GM12878 (cell line): Measurements from ENCODE around the gene IL17RB. TPM values are rescaled to one million over a fixed set of nuclear protein-coding genes. Genes with fewer than 3 reads are reported as not detected.

Experiments used
- ATAC-seq: fragments of 200-7000 bp; cut with Tn5 transposase; 3 replicates; pipeline ENCODE4 v1.9.1; 2020; ENCODE audit warnings: mild to moderate bottlenecking, moderate library complexity
- BruUV-seq: library from RNA; stranded (reverse); fragments of 400-500 nt; replicated peaks from 2 replicates; lab custom pipeline; 2021; lab: Mats Ljungman, UMichigan
- CTCF ChIA-PET: fragments of 300-600 bp; sonication (Branson Sonifier 250); formaldehyde crosslinking; extraction: SDS; loops from one replicate; lab custom pipeline; 2021; ENCODE audit warnings: inconsistent platforms; lab: Yijun Ruan, JAX
- POLR2A ChIA-PET: fragments of 350-600 bp; formaldehyde crosslinking; extraction: SDS; loops from one replicate; lab custom pipeline; 2021; ENCODE audit warnings: inconsistent platforms; lab: Charles Lee
- RAD21 ChIA-PET: fragments of 300-600 bp; sonication (Branson Sonifier 250); formaldehyde crosslinking; loops from one replicate; lab custom pipeline; 2023; ENCODE audit warnings: antibody characterized with exemption; ENCODE audit not compliant: unreplicated experiment; lab: Charles Lee
- SMC1A ChIA-PET: fragments of 300-600 bp; sonication (Branson Sonifier 250); formaldehyde crosslinking; loops from one replicate; lab custom pipeline; 2023; ENCODE audit not compliant: unreplicated experiment, uncharacterized antibody; lab: Charles Lee
- DNase-seq: peaks from one replicate; pipeline ENCODE4 v3.0.0-alpha.2; 2011; ENCODE audit warnings: low read depth, low spot score
- FAIRE-seq: peaks from 3 replicates; lab custom pipeline; 2011; peaks lifted over from hg19 to GRCh38; lab: Jason Lieb, UNC
- H2AFZ ChIP-seq: 2 replicates; pipeline ENCODE4 v1.6.0; 2011; ENCODE audit warnings: low read depth, low read length, control low read depth; ENCODE audit not compliant: control insufficient read depth
- H3K27ac ChIP-seq: 2 replicates; pipeline ENCODE4 v1.5.1; 2011; ENCODE audit warnings: control low read depth; ENCODE audit not compliant: control insufficient read depth, insufficient read depth
- H3K27me3 ChIP-seq, 2 experiments: replicated peaks in 1 of 2; 2 replicates each; pipeline versions ENCODE4 v1.6.0 to v1.6.1; 2011; ENCODE audit warnings: low read length in 1 of 2; ENCODE audit not compliant: control insufficient read depth in 2 of 2, insufficient read depth in 2 of 2
- H3K36me3 ChIP-seq, 2 experiments: 2 replicates each; pipeline ENCODE4 v1.5.1; 2011; ENCODE audit warnings: low read length in 1 of 2; ENCODE audit not compliant: control insufficient read depth in 2 of 2, insufficient read depth in 2 of 2
- H3K4me1 ChIP-seq: 2 replicates; pipeline ENCODE4 v1.6.1; 2011; ENCODE audit warnings: mild to moderate bottlenecking, low read length, moderate library complexity, mixed read lengths; ENCODE audit not compliant: control insufficient read depth, insufficient read depth
- H3K4me2 ChIP-seq: 2 replicates; pipeline ENCODE4 v1.6.0; 2011; ENCODE audit warnings: control low read depth; ENCODE audit not compliant: control insufficient read depth, insufficient read depth
- H3K4me3 ChIP-seq: fragments of 200-600 bp; sonication (generic); 2 replicates; pipeline ENCODE4 v1.5.1; 2016
- H3K79me2 ChIP-seq: 2 replicates; pipeline ENCODE4 v1.6.0; 2011; ENCODE audit warnings: low read length; ENCODE audit not compliant: control insufficient read depth, insufficient read depth
- H3K9ac ChIP-seq: 2 replicates; pipeline ENCODE4 v1.8.0; 2011; ENCODE audit warnings: low read length, control low read depth, mixed read lengths; ENCODE audit not compliant: control insufficient read depth, insufficient read depth
- H3K9me3 ChIP-seq: replicated peaks from 3 replicates; pipeline ENCODE4 v1.5.1; 2011; ENCODE audit warnings: mild to moderate bottlenecking, low read length; ENCODE audit not compliant: control insufficient read depth, insufficient read depth
- H4K20me1 ChIP-seq: 2 replicates; pipeline ENCODE4 v1.6.0; 2011; ENCODE audit not compliant: control insufficient read depth, insufficient read depth
- BACH1 ChIP-seq: fragments of 450-650 bp; IDR thresholded peaks from 2 replicates; pipeline ENCODE4 v1.6.1; 2017; ENCODE audit warnings: mild to moderate bottlenecking, borderline replicate concordance
- CREB1 ChIP-seq: IDR thresholded peaks from 2 replicates; pipeline ENCODE4 v1.6.1; 2012; ENCODE audit warnings: low read depth, mild to moderate bottlenecking, inconsistent platforms
- FOS ChIP-seq: IDR thresholded peaks from 3 replicates; pipeline ENCODE4 v1.6.1; 2011; ENCODE audit warnings: borderline replicate concordance; ENCODE audit not compliant: insufficient read length; ENCODE audit errors: extremely low read depth
- GABPA ChIP-seq: IDR thresholded peaks from 2 replicates; pipeline ENCODE4 v1.6.1; 2014; ENCODE audit warnings: antibody characterized with exemption, low read depth, mild to moderate bottlenecking, inconsistent platforms
- HCFC1 ChIP-seq: fragments of 150-350 bp; IDR thresholded peaks from 2 replicates; pipeline ENCODE4 v1.6.1; 2014; ENCODE audit warnings: low read length
- NFYB ChIP-seq: IDR thresholded peaks from 2 replicates; pipeline ENCODE4 v1.6.1; 2011; ENCODE audit warnings: low read depth, mild to moderate bottlenecking, low read length, improper control_type of control experiment, moderate library complexity; ENCODE audit not compliant: insufficient read depth
- SMARCA5 ChIP-seq: fragments of 450-650 bp; IDR thresholded peaks from 2 replicates; pipeline ENCODE4 v1.6.1; 2017; ENCODE audit warnings: mild to moderate bottlenecking
- SREBF1 ChIP-seq: IDR thresholded peaks from 2 replicates; pipeline ENCODE4 v1.6.1; 2012; ENCODE audit warnings: mild to moderate bottlenecking, low read length
- WRNIP1 ChIP-seq: IDR thresholded peaks from 2 replicates; pipeline ENCODE4 v1.6.1; 2011; ENCODE audit warnings: low read depth, low read length, improper control_type of control experiment, borderline replicate concordance
- ZSCAN29 ChIP-seq: fragments of 450-650 bp; IDR thresholded peaks from 2 replicates; pipeline ENCODE4 v1.6.1; 2017; ENCODE audit warnings: mild to moderate bottlenecking, moderate library complexity
- WGBS: methylation state at CpG from one replicate; pipeline ENCODE4 v1.1.6; 2016; ENCODE audit warnings: low lambda C conversion rate; ENCODE audit not compliant: insufficient replicate concordance, insufficient coverage; ENCODE audit errors: missing lambda C conversion rate; 5-methylcytosine and 5-hydroxymethylcytosine counted together
- in situ Hi-C: fragments of 300-500 bp; cut with MboI; formaldehyde crosslinking; loops from 9 replicates; pipeline ENCODE4 v1.14.3; 2018; ENCODE audit warnings: mixed read lengths
- intact Hi-C: fragments of 100-400 bp; cut with micrococcal nuclease; formaldehyde crosslinking; loops from one replicate; pipeline ENCODE4 v1.14.2; 2022; ENCODE audit not compliant: unreplicated experiment
- polyA plus RNA-seq, 11 experiments: library from polyadenylated mRNA; depleted of rRNA in 4 of 11; unstranded in 6 of 11; stranded (reverse) in 5 of 11; fragments of >200 nt; fragmentation: Nextera tagmentation in 4 of 11; fragmentation: Illumina TruSeq in 1 of 11; extraction: Ambion mirVana in 4 of 11; extraction: Trizol in 1 of 11; gene quantifications; 1 replicate in 1 of 11; 2 replicates in 10 of 11; pipeline versions ENCODE4 v1.2.1 to v1.2.3, GENCODE V29; 2011 to 2016; ENCODE audit warnings: inconsistent platforms in 2 of 11, missing spikeins in 2 of 11, low read depth in 1 of 11
- total RNA-seq, 4 experiments: library from RNA; depleted of rRNA in 3 of 4; stranded (reverse); fragments of >200 nt in 3 of 4; fragmentation: Illumina TruSeq in 1 of 4; extraction: Trizol in 1 of 4; gene quantifications; 2 replicates each; pipeline versions ENCODE4 v1.2.1 to v1.2.3, GENCODE V29; 2013 to 2021
- TF ChIP-seq, protein P1 (sequence below): fragments of 450-650 bp; IDR thresholded peaks from 2 replicates; pipeline ENCODE4 v1.6.1; 2016; ENCODE audit warnings: mild to moderate bottlenecking, moderate library complexity, borderline replicate concordance
- TF ChIP-seq, protein P2 (sequence below): fragments of 450-650 bp; formaldehyde crosslinking; IDR thresholded peaks from 2 replicates; pipeline ENCODE4 v1.4.0; 2022; ENCODE audit warnings: mild to moderate bottlenecking, moderate library complexity
- TF ChIP-seq, protein P3 (sequence below): fragments of 450-650 bp; formaldehyde crosslinking; IDR thresholded peaks from 2 replicates; pipeline ENCODE4 v1.5.0; 2022; ENCODE audit warnings: mild to moderate bottlenecking, missing genetic modification characterization

IL17RB gene
- total and polyA plus RNA-seq, 10 of the 15 experiments (the other 5 are each of a cell fraction or from before 2014, with no cell fraction given) = 1.9 to 17.2 (median 2.9) TPM

DNA sequence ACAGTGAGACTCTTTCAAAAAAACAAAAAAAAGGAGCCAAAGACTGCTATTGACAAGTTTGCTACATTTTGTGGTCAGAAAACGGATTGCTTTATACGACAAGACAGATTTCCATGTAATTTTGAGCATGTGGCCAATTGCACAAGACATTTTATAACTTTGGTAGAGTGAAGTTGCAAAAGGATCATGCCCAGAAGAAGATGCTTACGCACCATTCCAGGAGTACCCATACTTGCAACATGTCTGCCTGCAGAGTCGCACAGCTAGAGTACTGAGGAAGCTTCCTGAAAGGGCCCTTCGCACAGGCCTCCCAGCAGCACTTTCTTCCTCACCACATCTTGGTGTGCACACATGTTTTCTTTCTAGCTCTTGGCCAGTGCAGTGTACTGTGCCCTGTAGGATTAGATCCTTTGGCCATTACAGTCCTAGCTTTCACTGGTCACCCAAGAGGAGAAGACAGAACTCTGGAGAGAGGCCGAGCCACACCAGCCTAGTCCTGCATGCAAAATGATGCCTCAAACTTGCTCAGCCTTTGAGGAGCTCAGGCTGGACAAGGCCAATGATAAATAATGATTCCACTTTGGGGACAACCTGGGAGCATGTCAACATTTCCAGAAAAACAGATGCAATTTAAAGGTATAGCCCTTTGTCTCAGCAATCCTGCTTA is 11.8 kb upstream of the IL17RB start:
- H3K4me2 ChIP-seq = no peak overlapping the region
- H3K27ac ChIP-seq = no peak overlapping the region
- in situ Hi-C loops (no loop called here), intact Hi-C loops (no loop called here)
- ATAC-seq (no peak), FAIRE-seq (no peak), DNase-seq (no peak)
- no peaks in the 10 kb centered on the region for H4K20me1 ChIP-seq
- H3K36me3 ChIP-seq = no peaks in the 10 kb centered on the region
- ChIA-PET POLR2A (no interaction called here), CTCF (interaction anchor here (0.9 to 1.9 kb wide), 2 partner anchors 9 to 27 kb away, joined by 3 to 5 read pairs; no protein-coding TSS in a partner anchor), RAD21 (no interaction called here), SMC1A (interaction anchor here (1.0 kb wide), 1 partner anchor 86 kb away, joined by 3 read pairs; no protein-coding TSS in a partner anchor)
- BruUV-seq = no TSS peak
- H3K9me3 ChIP-seq = no peaks in the 10 kb centered on the region
- 58% methylated on average over 6 of the region's 6 CpGs for WGBS
- no peaks in the 10 kb centered on the region for H3K27me3 ChIP-seq
- no peaks in the 10 kb centered on the region for H3K79me2 ChIP-seq
- H2AFZ ChIP-seq = no peak overlapping the region
- H3K4me1 ChIP-seq = no peaks in the 10 kb centered on the region
- H3K4me3 ChIP-seq = no peak overlapping the region
- H3K9ac ChIP-seq = no peak overlapping the region
- no peak for TF ChIP-seq CREB1
- TF ChIP-seq GABPA = no peak
- TF ChIP-seq WRNIP1 = no peak
- TF ChIP-seq BACH1 = no peak
- TF ChIP-seq, protein P1, sequence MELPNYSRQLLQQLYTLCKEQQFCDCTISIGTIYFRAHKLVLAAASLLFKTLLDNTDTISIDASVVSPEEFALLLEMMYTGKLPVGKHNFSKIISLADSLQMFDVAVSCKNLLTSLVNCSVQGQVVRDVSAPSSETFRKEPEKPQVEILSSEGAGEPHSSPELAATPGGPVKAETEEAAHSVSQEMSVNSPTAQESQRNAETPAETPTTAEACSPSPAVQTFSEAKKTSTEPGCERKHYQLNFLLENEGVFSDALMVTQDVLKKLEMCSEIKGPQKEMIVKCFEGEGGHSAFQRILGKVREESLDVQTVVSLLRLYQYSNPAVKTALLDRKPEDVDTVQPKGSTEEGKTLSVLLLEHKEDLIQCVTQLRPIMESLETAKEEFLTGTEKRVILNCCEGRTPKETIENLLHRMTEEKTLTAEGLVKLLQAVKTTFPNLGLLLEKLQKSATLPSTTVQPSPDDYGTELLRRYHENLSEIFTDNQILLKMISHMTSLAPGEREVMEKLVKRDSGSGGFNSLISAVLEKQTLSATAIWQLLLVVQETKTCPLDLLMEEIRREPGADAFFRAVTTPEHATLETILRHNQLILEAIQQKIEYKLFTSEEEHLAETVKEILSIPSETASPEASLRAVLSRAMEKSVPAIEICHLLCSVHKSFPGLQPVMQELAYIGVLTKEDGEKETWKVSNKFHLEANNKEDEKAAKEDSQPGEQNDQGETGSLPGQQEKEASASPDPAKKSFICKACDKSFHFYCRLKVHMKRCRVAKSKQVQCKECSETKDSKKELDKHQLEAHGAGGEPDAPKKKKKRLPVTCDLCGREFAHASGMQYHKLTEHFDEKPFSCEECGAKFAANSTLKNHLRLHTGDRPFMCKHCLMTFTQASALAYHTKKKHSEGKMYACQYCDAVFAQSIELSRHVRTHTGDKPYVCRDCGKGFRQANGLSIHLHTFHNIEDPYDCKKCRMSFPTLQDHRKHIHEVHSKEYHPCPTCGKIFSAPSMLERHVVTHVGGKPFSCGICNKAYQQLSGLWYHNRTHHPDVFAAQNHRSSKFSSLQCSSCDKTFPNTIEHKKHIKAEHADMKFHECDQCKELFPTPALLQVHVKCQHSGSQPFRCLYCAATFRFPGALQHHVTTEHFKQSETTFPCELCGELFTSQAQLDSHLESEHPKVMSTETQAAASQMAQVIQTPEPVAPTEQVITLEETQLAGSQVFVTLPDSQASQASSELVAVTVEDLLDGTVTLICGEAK = no peak
- no peak for TF ChIP-seq SMARCA5
- TF ChIP-seq, protein P2, sequence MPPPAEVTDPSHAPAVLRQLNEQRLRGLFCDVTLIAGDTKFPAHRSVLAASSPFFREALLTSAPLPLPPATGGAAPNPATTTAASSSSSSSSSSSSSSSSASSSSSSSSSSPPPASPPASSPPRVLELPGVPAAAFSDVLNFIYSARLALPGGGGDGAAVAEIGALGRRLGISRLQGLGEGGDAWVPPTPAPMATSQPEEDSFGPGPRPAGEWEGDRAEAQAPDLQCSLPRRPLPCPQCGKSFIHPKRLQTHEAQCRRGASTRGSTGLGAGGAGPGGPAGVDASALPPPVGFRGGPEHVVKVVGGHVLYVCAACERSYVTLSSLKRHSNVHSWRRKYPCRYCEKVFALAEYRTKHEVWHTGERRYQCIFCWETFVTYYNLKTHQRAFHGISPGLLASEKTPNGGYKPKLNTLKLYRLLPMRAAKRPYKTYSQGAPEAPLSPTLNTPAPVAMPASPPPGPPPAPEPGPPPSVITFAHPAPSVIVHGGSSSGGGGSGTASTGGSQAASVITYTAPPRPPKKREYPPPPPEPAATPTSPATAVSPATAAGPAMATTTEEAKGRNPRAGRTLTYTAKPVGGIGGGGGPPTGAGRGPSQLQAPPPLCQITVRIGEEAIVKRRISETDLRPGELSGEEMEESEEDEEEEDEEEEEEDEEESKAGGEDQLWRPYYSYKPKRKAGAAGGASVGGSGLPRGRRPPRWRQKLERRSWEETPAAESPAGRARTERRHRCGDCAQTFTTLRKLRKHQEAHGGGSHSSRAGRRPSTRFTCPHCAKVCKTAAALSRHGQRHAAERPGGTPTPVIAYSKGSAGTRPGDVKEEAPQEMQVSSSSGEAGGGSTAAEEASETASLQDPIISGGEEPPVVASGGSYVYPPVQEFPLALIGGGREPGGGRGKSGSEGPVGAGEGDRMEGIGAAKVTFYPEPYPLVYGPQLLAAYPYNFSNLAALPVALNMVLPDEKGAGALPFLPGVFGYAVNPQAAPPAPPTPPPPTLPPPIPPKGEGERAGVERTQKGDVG (CRISPR knock-in tag) = no peak
- TF ChIP-seq, protein P3, sequence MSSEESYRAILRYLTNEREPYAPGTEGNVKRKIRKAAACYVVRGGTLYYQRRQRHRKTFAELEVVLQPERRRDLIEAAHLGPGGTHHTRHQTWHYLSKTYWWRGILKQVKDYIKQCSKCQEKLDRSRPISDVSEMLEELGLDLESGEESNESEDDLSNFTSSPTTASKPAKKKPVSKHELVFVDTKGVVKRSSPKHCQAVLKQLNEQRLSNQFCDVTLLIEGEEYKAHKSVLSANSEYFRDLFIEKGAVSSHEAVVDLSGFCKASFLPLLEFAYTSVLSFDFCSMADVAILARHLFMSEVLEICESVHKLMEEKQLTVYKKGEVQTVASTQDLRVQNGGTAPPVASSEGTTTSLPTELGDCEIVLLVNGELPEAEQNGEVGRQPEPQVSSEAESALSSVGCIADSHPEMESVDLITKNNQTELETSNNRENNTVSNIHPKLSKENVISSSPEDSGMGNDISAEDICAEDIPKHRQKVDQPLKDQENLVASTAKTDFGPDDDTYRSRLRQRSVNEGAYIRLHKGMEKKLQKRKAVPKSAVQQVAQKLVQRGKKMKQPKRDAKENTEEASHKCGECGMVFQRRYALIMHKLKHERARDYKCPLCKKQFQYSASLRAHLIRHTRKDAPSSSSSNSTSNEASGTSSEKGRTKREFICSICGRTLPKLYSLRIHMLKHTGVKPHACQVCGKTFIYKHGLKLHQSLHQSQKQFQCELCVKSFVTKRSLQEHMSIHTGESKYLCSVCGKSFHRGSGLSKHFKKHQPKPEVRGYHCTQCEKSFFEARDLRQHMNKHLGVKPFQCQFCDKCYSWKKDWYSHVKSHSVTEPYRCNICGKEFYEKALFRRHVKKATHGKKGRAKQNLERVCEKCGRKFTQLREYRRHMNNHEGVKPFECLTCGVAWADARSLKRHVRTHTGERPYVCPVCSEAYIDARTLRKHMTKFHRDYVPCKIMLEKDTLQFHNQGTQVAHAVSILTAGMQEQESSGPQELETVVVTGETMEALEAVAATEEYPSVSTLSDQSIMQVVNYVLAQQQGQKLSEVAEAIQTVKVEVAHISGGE (CRISPR knock-in tag) = no peak
- no peak for TF ChIP-seq ZSCAN29
- TF ChIP-seq NFYB = no peak
- no peak for TF ChIP-seq FOS
- TF ChIP-seq HCFC1 = no peak
- TF ChIP-seq SREBF1 = no peak
